Gastrocnemius medialis (tissue), 4 donors: ENCODE data around the gene SLC39A11. TPM values are rescaled to one million over a fixed set of nuclear protein-coding genes. Genes with fewer than 3 reads are reported as not detected.

Source experiments
- ATAC-seq, 2 donors: fragments of 150-250 bp; one replicate each; pipeline ENCODE4 v1.9.1; 2016
- DNase-seq, 2 donors: peaks; one replicate each; pipeline ENCODE4 v3.0.0-alpha.2; 2019
- H3K27ac ChIP-seq, 4 donors: fragments of 200-600 bp; sonication (generic); 1 replicate in 1 of 4; 2 replicates in 3 of 4; pipeline ENCODE4 v1.5.1; 2016 to 2018; ENCODE audit warnings: mild to moderate bottlenecking in 2 of 4, moderate library complexity in 1 of 4
- H3K27me3 ChIP-seq, 3 donors: fragments of 200-600 bp; sonication (generic) in 2 of 3; 1 replicate in 1 of 3; 2 replicates in 2 of 3; pipeline versions ENCODE4 v1.5.1 to v1.6.0; 2016 to 2019; ENCODE audit warnings: mild to moderate bottlenecking in 1 of 3, moderate library complexity in 1 of 3
- H3K36me3 ChIP-seq, 2 donors: fragments of 200-600 bp; sonication (generic) in 1 of 2; one replicate each; pipeline ENCODE4 v1.5.1; 2017 to 2018
- H3K4me1 ChIP-seq, 2 donors: fragments of 200-600 bp; sonication (generic) in 1 of 2; one replicate each; pipeline ENCODE4 v1.5.1; 2016 to 2017; ENCODE audit warnings: mild to moderate bottlenecking in 2 of 2
- H3K4me3 ChIP-seq, 4 donors: fragments of 200-600 bp; sonication (generic) in 3 of 4; 1 replicate in 1 of 4; 2 replicates in 3 of 4; pipeline ENCODE4 v1.5.1; 2016 to 2019; ENCODE audit warnings: mild to moderate bottlenecking in 2 of 4
- H3K9me3 ChIP-seq, 3 donors: fragments of 200-600 bp; sonication (generic) in 2 of 3; 1 replicate in 1 of 3; 2 replicates in 2 of 3; pipeline ENCODE4 v1.5.1; 2016 to 2019
- POLR2A ChIP-seq, 2 donors: fragments of 450-650 bp; IDR thresholded peaks; one replicate each; pipeline ENCODE4 v1.6.1; 2017; ENCODE audit warnings: antibody characterized with exemption in 2 of 2, mild to moderate bottlenecking in 2 of 2, moderate library complexity in 2 of 2
- in situ Hi-C, 4 donors: fragments of 200-750 bp; cut with MboI; loops; one replicate each; pipeline versions ENCODE4 v1.15.0 to v1.8.0; 2017; ENCODE audit warnings: low sequenced_read_pairs in 4 of 4
- intact Hi-C: fragments of 100-400 bp; cut with DNase I; formaldehyde crosslinking; loops from one replicate; pipeline ENCODE4 v1.15.1; 2023; ENCODE audit warnings: low total_unique reads
- total RNA-seq, 4 donors: library from RNA; depleted of rRNA; stranded (reverse); fragments of >200 nt; gene quantifications; one replicate each; pipeline versions ENCODE4 v1.1.0 to v1.2.3, GENCODE V29; 2016
- TF ChIP-seq, protein P1 (sequence below), 5 experiments: fragments of 450-650 bp in 3 of 5; fragments of 200-600 bp in 2 of 5; sonication (generic) in 2 of 5; IDR thresholded peaks in 4 of 5; conservative IDR thresholded peaks in 1 of 5; 1 replicate in 4 of 5; 2 replicates in 1 of 5; pipeline ENCODE4 v1.5.1; 2016 to 2019; ENCODE audit warnings: antibody characterized with exemption in 5 of 5, mild to moderate bottlenecking in 3 of 5, moderate library complexity in 3 of 5

SLC39A11 gene
- total RNA-seq, 4 donors from 2014 or later = 7.6 to 28.4 (median 10.7) TPM

GRCh38 chr17:72735592-72735991, 356.9 kb downstream of the SLC39A11 start:
- ATAC-seq (no peak), DNase-seq (no peak)
- intact Hi-C loops = no loop called here
- in situ Hi-C loops = loop anchor here in 3 of 4 donors (25.0 kb wide), 2 partner anchors 427 to 627 kb away; partner anchors contain the start of gene SSTR2 (in 3 of the 3)
- H3K36me3 ChIP-seq = no peaks in the 10 kb centered on the region
- no peaks in the 10 kb centered on the region for H3K4me1 ChIP-seq
- no peak overlapping the region for H3K4me3 ChIP-seq
- TF ChIP-seq, protein P1, sequence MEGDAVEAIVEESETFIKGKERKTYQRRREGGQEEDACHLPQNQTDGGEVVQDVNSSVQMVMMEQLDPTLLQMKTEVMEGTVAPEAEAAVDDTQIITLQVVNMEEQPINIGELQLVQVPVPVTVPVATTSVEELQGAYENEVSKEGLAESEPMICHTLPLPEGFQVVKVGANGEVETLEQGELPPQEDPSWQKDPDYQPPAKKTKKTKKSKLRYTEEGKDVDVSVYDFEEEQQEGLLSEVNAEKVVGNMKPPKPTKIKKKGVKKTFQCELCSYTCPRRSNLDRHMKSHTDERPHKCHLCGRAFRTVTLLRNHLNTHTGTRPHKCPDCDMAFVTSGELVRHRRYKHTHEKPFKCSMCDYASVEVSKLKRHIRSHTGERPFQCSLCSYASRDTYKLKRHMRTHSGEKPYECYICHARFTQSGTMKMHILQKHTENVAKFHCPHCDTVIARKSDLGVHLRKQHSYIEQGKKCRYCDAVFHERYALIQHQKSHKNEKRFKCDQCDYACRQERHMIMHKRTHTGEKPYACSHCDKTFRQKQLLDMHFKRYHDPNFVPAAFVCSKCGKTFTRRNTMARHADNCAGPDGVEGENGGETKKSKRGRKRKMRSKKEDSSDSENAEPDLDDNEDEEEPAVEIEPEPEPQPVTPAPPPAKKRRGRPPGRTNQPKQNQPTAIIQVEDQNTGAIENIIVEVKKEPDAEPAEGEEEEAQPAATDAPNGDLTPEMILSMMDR (IDR thresholded peaks at IDR 0.05 in 4 of 5, conservative IDR thresholded peaks at IDR 0.05 in 1 of 5) = no peak
- no peak for TF ChIP-seq POLR2A (IDR thresholded peaks at IDR 0.05)
- no peaks in the 10 kb centered on the region for H3K27me3 ChIP-seq
- H3K27ac ChIP-seq = no peak overlapping the region
- H3K9me3 ChIP-seq = no peaks in the 10 kb centered on the region

DNA sequence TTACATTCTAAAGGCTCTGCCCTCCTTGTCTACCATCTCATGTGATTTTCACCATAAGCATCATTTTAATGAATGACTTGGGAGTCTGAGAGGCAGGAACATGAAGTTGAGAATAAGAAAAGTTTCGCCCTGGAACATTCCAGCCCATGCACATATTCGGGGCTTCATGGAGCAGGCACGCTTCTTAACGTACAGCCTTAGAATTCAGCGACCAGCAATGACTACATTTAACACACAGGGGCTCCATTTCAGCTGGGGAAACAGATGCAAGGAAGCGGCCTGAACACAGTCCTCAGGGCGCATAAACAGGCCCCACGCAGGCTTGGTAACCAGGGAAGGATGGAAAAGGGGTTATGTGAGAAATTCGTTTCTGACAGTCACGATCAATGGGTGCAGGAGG, 357.4 kb downstream of the SLC39A11 start:
- no peak overlapping the region for H3K4me3 ChIP-seq
- intact Hi-C loops (no loop called here), in situ Hi-C loops (loop anchor here in 3 of 4 donors (25.0 kb wide), 2 partner anchors 427 to 627 kb away; partner anchors contain the start of gene SSTR2 (in 3 of the 3))
- H3K36me3 ChIP-seq = no peaks in the 10 kb centered on the region
- no peaks in the 10 kb centered on the region for H3K4me1 ChIP-seq
- TF ChIP-seq, protein P1 (IDR thresholded peaks at IDR 0.05 in 4 of 5, conservative IDR thresholded peaks at IDR 0.05 in 1 of 5) = no peak
- no peak for TF ChIP-seq POLR2A (IDR thresholded peaks at IDR 0.05)
- no peaks in the 10 kb centered on the region for H3K27me3 ChIP-seq
- no peak overlapping the region for H3K27ac ChIP-seq
- no peak for ATAC-seq
- no peak for DNase-seq
- no peaks in the 10 kb centered on the region for H3K9me3 ChIP-seq

DNA sequence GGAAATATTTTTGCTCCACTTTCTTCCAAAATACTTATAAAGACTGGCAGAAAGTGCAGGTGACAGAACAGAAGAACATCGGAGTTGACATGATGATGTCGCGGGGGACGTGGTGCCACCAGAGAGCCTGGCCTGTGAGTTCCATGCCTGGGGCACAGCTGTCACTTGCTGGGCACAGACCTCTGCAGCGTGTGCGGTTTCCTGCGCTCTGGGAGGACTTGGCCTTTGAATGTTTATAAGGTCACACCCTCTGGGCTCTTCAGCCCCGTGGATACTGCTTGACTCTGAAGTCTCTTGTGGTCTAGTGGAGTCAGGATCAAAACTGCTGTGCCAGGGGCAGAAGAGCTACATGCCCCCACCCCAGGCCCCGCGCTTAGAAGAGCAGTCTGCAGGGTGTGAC, 357.9 kb downstream of the SLC39A11 start:
- Histone ChIP-seq H3K36me3 (no peaks in the 10 kb centered on the region), H3K27me3 (no peaks in the 10 kb centered on the region), H3K4me1 (no peaks in the 10 kb centered on the region), H3K4me3 (no peak overlapping the region), H3K27ac (no peak overlapping the region), H3K9me3 (no peaks in the 10 kb centered on the region)
- in situ Hi-C loops = loop anchor here in 3 of 4 donors (25.0 kb wide), 2 partner anchors 428 to 628 kb away; partner anchors contain the start of gene SSTR2 (in 3 of the 3)
- no peak for DNase-seq
- intact Hi-C loops = no loop called here
- no peak for ATAC-seq
- no peak for TF ChIP-seq POLR2A (IDR thresholded peaks at IDR 0.05)
- TF ChIP-seq, protein P1 (IDR thresholded peaks at IDR 0.05 in 4 of 5, conservative IDR thresholded peaks at IDR 0.05 in 1 of 5) = no peak

- Histone ChIP-seq H3K27me3 (no peaks in the 10 kb centered on the region), H3K4me3 (no peak overlapping the region), H3K27ac (no peak overlapping the region), H3K36me3 (no peaks in the 10 kb centered on the region), H3K4me1 (no peaks in the 10 kb centered on the region), H3K9me3 (no peaks in the 10 kb centered on the region)
- intact Hi-C loops (no loop called here), in situ Hi-C loops (loop anchor here in 3 of 4 donors (25.0 kb wide), 2 partner anchors 429 to 629 kb away; partner anchors contain the start of gene SSTR2 (in 3 of the 3))
- ATAC-seq (no peak), DNase-seq (no peak)
- TF ChIP-seq, protein P1 (IDR thresholded peaks at IDR 0.05 in 4 of 5, conservative IDR thresholded peaks at IDR 0.05 in 1 of 5) = no peak
- TF ChIP-seq POLR2A (IDR thresholded peaks at IDR 0.05) = no peak
Measured at GRCh38 chr17:72733619-72734282, 358.7 kb downstream of the SLC39A11 start.
